GM12801 (cell line): Measurements from ENCODE around the gene GTPBP3.

ENCODE experiments used
- CTCF ChIP-seq: IDR thresholded peaks from one replicate; pipeline ENCODE4 v1.5.1; 2011; ENCODE audit warnings: control low read depth; ENCODE audit not compliant: insufficient read length; ENCODE audit errors: extremely low read depth

Gene GTPBP3

GRCh38 chr19:17312189-17313113, 24.9 kb upstream of the GTPBP3 start:
- TF ChIP-seq CTCF = no peak

- TF ChIP-seq CTCF = no peak
Observed at GRCh38 chr19:17314007-17314593, 23.3 kb upstream of the GTPBP3 start.

- no peak for TF ChIP-seq CTCF
Observed at GRCh38 chr19:17318966-17319365, 18.4 kb upstream of the GTPBP3 start.

- TF ChIP-seq CTCF = no peak
Observed at GRCh38 chr19:17319473-17320238, 17.7 kb upstream of the GTPBP3 start.

- no peak for TF ChIP-seq CTCF
Observed at GRCh38 chr19:17320435-17320834, 16.9 kb upstream of the GTPBP3 start.

GRCh38 chr19:17321655-17322489, 15.5 kb upstream of the GTPBP3 start:
- TF ChIP-seq CTCF = no peak
